ENCODE measurements around the gene CCDC3. TPM values are rescaled to one million over a fixed set of nuclear protein-coding genes. Genes with fewer than 3 reads are reported as not detected.
"Not testable (repeated sequence)": the region's sequence is repeated elsewhere in the genome, so short reads cannot be mapped to it uniquely, and the experiment has no call there.

The CCDC3 gene
- polyA plus RNA-seq (2012; ENCODE audit: missing spikeins): not detected

DNA sequence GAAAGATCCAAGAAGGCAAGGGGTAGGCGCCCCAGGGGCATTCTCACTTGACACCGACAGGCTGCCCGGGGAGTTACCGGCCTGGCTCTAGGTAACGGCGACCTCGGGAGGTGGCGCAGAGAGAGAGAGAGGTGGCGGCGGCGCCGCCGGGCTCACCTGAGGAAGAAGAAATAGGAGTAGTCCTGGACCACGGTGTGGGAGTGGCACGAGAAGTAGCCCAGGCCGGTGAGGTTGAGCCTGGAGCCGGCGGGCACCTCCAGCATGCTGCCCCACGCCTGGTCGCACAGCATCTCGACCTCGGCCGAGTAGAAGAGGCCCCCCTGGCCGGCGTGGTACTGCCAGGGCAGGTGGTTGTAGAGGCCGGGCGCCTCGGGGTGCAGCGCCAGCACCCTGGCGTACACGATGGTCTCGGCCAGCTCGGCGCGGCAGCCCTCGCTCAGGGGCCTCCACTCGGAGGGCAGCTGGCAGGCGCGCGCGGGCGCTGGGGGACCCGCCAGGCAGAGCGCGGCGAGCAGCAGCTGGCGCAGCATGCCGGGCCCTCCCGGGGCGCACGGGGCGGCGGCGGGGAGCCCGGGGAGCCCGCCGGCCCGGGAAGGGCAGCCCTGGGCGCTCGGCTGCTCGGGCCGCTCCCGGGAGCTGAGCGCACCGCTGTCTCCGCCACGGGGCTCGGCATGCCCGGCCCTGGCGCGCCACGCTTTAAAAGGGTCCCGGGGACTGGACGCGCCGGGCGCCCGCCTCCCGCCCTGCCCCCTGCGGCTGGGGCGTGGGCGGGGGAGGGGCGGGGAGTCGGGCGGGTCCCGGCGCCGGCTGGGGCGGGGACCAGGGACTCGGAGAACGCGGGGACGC is at the start of gene CCDC3:
CCDC3 (minus strand) TSS at position 673 of the 846 bp plus-strand sequence; CDS start at position 530, 143 bp downstream.
- DNase-seq (ENCODE audit: insufficient read length) (peak; percentile 19), FAIRE-seq (no peak)
- no peak for TF ChIP-seq TAF1 (IDR thresholded peaks at IDR 0.05; ENCODE audit: borderline replicate concordance, low read depth, low read length)
- TF ChIP-seq POLR2AphosphoS5 (IDR thresholded peaks at IDR 0.05; ENCODE audit: low read depth, low read length): no peak
- no peak for TF ChIP-seq POLR2A (IDR thresholded peaks at IDR 0.05; ENCODE audit: low read depth, low read length)

DNA sequence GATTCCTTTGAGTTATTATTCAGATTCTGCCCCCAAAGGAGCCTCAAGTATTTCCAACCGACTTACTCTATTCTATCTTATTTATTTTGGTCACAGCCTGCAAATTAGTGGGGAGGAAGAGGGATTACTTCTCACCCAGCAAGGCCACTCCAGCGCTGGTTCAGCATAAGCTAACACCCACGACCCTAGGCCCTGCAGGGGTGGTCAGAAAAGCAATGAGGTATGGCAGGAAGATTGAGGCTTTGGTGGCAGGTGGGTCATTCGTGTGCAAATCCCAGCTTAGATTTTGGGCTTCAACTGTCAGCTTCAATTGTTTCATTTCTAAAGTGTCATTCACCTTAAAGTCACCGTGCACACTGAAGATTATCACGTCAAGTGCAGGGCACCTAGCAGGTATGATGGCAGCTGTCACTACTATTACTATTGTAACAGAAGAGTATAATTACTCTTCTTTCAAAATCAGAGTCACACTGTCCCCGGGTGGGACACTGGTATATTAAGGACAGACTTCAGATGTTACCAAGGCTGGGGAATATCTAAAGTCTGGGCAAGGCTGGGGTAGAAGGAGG is 49.7 kb upstream of the CCDC3 start:
- no peak for DNase-seq (ENCODE audit: insufficient read length)
- TF ChIP-seq POLR2AphosphoS5 (IDR thresholded peaks at IDR 0.05; ENCODE audit: low read depth, low read length) (no peak), POLR2A (IDR thresholded peaks at IDR 0.05; ENCODE audit: low read depth, low read length) (no peak), TAF1 (IDR thresholded peaks at IDR 0.05; ENCODE audit: borderline replicate concordance, low read depth, low read length) (no peak)

DNA sequence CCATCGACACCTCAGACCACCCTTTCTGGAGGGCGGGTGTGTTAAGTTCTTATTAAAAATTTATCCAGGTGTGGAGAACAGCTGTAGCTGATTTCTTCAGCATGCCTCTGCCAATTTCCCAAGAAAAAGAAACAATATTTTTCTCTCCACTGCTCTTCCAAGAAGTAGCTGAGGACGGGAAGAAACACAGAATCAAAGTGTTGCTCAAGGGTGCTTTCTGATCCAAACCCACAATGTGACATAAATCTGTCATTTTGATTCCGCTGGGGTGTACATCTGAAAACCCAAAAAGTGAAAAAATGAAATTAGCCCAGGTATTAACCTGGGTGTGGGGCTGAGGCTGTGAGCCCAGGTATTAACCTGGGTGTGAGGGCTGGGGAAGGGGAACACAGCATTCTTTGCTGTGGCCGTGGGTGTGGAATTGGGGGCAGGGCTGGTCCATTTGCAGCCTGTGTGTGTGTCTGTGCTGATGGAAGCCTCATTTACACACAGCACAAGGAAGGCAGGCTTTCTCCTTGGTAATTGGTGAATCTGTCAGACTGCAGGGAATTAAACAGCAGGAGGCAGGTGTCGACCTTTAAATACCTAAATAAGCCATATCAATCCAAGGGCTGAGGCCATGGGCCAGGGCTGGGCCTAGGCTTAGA is 48.4 kb upstream of the CCDC3 start:
- DNase-seq (ENCODE audit: insufficient read length) (no peak), FAIRE-seq (no peak)
- TF ChIP-seq POLR2A (IDR thresholded peaks at IDR 0.05; ENCODE audit: low read depth, low read length) (no peak), POLR2AphosphoS5 (IDR thresholded peaks at IDR 0.05; ENCODE audit: low read depth, low read length) (no peak), TAF1 (IDR thresholded peaks at IDR 0.05; ENCODE audit: borderline replicate concordance, low read depth, low read length) (no peak)

More for the DNA sequence above, 49.7 kb upstream of the CCDC3 start:
- no peak for FAIRE-seq

DNA sequence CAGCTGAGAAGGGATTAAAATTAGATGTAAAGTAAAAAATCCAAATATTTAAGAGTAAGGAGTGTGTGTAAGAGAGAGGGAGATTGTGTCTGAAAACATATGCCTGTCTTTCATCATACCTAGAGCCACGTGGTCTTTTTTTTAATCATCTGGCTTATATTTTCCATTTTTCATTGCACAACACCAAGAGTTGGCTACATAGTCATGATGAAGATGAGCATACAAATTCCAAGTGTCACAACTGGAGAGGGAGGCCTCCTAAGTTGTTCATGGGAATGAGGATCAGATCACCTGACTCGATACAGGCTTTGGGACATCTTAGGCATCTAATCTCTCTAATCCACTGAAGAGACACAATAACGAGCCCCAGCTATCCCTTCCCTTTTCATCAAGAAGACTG is 47.2 kb upstream of the CCDC3 start:
- no peak for DNase-seq (ENCODE audit: insufficient read length)
- TF ChIP-seq TAF1 (IDR thresholded peaks at IDR 0.05; ENCODE audit: borderline replicate concordance, low read depth, low read length) (no peak), POLR2A (IDR thresholded peaks at IDR 0.05; ENCODE audit: low read depth, low read length) (no peak), POLR2AphosphoS5 (IDR thresholded peaks at IDR 0.05; ENCODE audit: low read depth, low read length) (no peak)
- no peak for FAIRE-seq

DNA sequence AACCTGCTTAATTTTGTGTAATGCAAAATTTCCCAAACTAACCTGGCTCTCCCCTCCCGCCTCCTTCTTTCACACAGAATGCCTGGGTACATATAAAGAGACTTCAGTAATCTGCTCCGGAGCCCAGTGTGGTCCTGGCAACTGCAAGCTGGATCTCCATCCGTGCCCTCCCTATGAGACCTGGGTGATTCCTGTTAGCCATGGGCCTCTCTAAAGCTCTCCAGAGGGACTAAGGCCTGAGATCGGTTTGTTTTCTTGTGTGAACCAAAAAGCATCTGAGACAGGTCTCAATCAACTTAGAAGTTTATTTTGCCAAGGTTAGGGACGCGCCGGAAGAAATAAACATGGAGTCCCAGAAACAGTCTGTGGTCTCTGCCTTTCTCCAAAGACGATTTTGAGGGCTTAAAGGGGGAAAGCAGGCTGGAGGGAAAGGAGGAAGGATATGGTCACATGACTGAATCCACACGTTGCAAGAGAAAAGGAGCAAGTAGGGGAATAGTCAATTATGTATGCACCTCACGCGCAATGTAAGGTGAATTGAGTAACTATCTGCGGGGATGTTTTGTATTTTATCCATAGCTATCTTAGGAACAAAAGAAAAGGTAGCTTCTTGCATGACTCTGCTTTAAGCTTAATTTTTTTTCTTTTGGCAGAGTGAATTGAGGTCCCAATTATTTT is 46.2 kb upstream of the CCDC3 start:
- FAIRE-seq: no peak
- TF ChIP-seq POLR2A (IDR thresholded peaks at IDR 0.05; ENCODE audit: low read depth, low read length) (no peak), TAF1 (IDR thresholded peaks at IDR 0.05; ENCODE audit: borderline replicate concordance, low read depth, low read length) (no peak), POLR2AphosphoS5 (IDR thresholded peaks at IDR 0.05; ENCODE audit: low read depth, low read length) (no peak)
- no peak for DNase-seq (ENCODE audit: insufficient read length)

DNA sequence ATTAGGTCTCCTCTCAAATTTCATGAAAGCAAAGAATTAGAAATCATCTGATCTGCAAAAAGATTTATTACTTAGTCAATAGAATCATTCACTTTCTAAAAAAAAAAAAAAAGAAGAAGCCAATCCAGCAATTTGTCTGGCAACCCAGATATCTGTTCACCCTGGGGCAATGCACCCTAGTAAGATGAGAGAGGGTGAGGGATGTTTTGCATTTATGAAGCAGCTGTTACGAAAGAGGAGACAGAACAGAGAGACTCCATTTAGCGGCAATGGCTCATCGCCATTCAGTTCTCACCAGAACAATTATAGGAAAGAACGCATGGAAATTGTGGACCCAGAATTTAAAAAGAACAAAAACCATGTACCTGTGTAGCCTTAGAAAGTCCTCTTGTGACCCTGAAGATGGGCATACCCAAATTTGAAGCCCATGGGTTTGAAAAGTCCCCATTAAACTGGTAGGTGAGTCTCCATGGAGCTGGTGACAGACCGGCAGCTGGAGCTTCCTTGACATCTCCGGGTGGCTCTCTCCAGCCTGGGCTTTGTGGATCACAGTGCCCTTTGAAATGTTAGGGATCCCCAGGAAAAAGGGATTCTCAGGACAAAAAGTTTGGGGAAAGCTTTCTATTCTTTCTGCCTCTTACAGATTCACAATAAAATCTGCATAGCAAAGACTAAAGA is 45.5 kb upstream of the CCDC3 start:
- no peak for FAIRE-seq
- no peak for DNase-seq (ENCODE audit: insufficient read length)
- TF ChIP-seq TAF1 (IDR thresholded peaks at IDR 0.05; ENCODE audit: borderline replicate concordance, low read depth, low read length) (no peak), POLR2AphosphoS5 (IDR thresholded peaks at IDR 0.05; ENCODE audit: low read depth, low read length) (no peak), POLR2A (IDR thresholded peaks at IDR 0.05; ENCODE audit: low read depth, low read length) (no peak)

DNA sequence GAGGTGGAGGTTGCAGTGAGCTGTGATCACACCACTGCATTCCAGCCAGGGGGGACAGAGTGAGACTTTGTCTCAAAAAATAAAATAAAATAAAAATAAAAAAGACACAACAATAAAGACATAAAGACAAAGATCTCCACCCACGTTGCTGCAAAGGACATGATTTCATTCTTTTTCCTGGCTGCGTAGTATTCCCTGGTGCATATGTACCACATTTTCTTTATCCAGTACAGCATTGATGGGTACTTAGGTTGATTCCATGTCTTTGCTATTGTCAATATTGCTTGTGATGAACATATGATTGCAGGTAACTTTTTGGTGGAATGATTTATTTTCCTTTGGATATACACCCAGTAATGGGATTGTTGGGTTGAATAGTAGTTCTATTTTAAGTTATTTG is 42.0 kb upstream of the CCDC3 start:
- TF ChIP-seq POLR2A (IDR thresholded peaks at IDR 0.05; ENCODE audit: low read depth, low read length) (no peak), TAF1 (IDR thresholded peaks at IDR 0.05; ENCODE audit: borderline replicate concordance, low read depth, low read length) (no peak), POLR2AphosphoS5 (IDR thresholded peaks at IDR 0.05; ENCODE audit: low read depth, low read length) (no peak)
- FAIRE-seq: no peak
- no peak for DNase-seq (ENCODE audit: insufficient read length)

DNA sequence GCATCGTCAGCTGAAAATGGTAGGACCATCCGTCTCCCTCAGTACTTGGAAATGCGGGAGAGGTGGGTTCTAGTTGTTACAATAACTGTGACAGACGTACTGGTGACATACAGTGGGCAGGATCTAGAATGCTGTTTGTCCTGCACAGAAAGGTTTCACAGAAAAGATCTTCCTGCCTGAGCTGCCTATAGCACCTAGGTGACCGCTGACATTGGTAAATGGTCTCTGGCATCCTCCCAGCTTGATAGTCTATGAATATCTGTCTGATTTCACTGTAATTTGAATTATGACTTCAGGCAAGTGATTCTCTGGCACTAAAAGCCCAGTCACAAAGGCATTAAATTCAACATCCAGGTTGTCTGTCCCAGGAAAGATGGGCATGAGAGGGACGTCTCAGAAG is 38.2 kb upstream of the CCDC3 start:
- no peak for DNase-seq (ENCODE audit: insufficient read length)
- TF ChIP-seq POLR2A (IDR thresholded peaks at IDR 0.05; ENCODE audit: low read depth, low read length) (no peak), TAF1 (IDR thresholded peaks at IDR 0.05; ENCODE audit: borderline replicate concordance, low read depth, low read length) (no peak), POLR2AphosphoS5 (IDR thresholded peaks at IDR 0.05; ENCODE audit: low read depth, low read length) (no peak)
- FAIRE-seq: no peak

DNA sequence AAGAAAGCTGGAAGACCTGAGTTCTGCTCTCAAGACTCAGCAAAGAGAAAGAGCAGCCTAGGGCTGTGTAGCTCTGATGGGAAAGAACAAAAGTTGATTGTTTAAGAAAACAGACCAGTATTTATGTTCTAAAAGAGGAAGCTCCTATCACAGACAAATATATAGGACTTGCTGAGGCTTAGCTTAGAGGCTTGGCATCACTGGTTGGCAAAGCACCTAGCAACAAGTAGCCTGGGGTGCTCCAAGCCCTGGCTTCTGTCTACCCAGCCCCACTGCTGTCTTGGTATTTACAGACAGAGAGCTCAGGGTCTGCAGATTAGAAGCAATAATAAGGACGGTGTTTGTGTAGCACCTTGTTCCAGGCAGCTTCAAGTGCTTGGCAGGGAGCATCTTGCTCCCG is 36.9 kb upstream of the CCDC3 start:
- FAIRE-seq: no peak
- no peak for DNase-seq (ENCODE audit: insufficient read length)

DNA sequence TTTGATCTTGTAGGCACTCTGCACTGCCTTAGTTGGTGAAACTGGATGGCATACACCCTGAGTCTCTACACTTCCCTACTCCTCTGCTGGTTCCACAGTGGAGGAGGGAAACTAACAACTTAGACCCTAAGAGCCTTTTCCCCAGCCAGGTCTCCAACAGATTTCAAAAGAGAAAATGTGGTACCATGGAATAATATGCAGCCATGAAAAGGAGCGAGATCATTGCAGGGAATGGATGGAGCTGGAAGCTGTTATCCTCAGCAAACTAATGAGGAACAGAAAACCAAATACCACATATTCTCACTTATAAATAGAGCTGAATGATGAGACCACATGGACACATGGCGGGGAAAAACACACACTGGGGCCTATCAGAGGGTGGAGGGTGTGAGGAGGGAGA is 36.3 kb upstream of the CCDC3 start:
- TF ChIP-seq POLR2A (IDR thresholded peaks at IDR 0.05; ENCODE audit: low read depth, low read length) (no peak), TAF1 (IDR thresholded peaks at IDR 0.05; ENCODE audit: borderline replicate concordance, low read depth, low read length) (no peak), POLR2AphosphoS5 (IDR thresholded peaks at IDR 0.05; ENCODE audit: low read depth, low read length) (no peak)
- FAIRE-seq (no peak), DNase-seq (ENCODE audit: insufficient read length) (no peak)

More for the DNA sequence above, 36.9 kb upstream of the CCDC3 start:
- no peak for TF ChIP-seq POLR2AphosphoS5 (IDR thresholded peaks at IDR 0.05; ENCODE audit: low read depth, low read length)
- TF ChIP-seq TAF1 (IDR thresholded peaks at IDR 0.05; ENCODE audit: borderline replicate concordance, low read depth, low read length): no peak

DNA sequence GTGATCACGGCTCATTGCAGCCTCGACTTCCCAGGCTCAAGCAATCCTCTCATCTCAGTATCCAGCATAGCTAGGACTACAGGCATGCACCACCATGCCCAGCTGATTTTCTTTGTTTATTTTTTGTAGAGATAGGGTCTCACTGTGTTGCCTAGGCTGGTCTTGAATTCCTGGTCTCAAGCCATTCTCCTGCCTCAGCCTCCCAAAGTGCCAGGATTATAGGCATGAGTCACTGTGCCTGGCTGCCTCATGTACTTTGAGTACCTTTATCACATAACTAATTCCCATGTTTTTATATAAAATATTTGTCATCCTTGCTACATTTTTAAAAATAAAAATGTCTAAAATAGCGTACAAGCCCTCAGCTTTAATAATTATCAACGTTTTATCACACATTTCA is 35.3 kb upstream of the CCDC3 start:
- no peak for FAIRE-seq

DNA sequence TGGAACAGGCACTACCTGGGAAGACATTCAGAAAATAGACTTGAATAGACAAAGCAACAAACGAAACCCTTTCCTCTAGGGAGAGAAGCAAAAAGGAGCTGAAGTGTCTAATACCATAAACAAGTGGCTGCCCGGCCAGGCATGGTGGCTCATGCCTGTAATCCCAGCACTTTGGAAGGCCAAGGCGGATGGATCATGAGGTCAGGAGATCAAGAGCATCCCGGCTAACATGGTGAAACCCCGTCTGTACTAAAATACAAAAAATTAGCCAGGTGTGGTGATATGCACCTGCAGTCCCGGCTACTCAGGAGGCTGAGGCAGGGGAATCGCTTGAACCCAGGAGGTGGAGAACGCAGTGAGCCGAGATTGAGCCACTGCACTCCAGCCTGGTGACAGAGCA is 34.2 kb upstream of the CCDC3 start:
- not testable (repeated sequence) for FAIRE-seq; DNase-seq (ENCODE audit: insufficient read length)

More for the DNA sequence above, 35.3 kb upstream of the CCDC3 start:
- DNase-seq (ENCODE audit: insufficient read length): no peak
- TF ChIP-seq POLR2AphosphoS5 (IDR thresholded peaks at IDR 0.05; ENCODE audit: low read depth, low read length) (no peak), POLR2A (IDR thresholded peaks at IDR 0.05; ENCODE audit: low read depth, low read length) (no peak), TAF1 (IDR thresholded peaks at IDR 0.05; ENCODE audit: borderline replicate concordance, low read depth, low read length) (no peak)

Data from GM12892 (cell line).